HT1080 (cell line): ENCODE data around the gene TK2. TPM values are rescaled to one million over a fixed set of nuclear protein-coding genes. Genes with fewer than 3 reads are reported as not detected.

Experiments used
- DNase-seq: peaks from one replicate; pipeline ENCODE4 v3.0.0-alpha.2; 2015; ENCODE audit warnings: low read depth
- total RNA-seq: library from RNA; depleted of rRNA; stranded (reverse); fragments of >200 nt; shearing (Covaris generic); gene quantifications from 2 replicates; pipeline ENCODE4 v1.2.3, GENCODE V29; 2014

Gene TK2
- total RNA-seq, 1 experiment from 2014 or later, result 10.5 TPM

DNA sequence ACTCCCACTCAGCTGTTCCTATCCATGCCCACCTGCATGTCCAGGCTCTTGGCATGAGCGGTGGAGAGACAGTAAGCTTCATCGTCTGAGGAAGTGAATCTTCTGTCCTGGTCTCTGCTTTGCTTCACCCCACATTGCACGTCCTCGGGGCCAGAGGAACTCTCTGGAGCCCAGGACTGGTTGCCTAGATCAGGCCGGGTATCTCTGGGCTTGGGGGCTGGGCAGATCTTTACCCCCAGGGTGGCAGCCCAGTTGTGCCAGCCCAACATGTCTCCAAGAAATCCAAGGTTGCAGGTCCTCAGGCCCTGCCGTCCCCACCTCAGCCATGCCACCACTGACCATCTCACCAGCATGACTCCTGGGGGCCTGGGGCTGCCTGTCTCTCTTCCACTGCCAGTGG is 64.5 kb downstream of the TK2 start:
- DNase-seq, result no peak

GRCh38 chr16:66484453-66485213 is 65.3 kb downstream of the TK2 start:
- no peak for DNase-seq

- peak; percentile 67 for DNase-seq
These were observed 66.1 kb downstream of the TK2 start for GRCh38 chr16:66483689-66484452.

DNA sequence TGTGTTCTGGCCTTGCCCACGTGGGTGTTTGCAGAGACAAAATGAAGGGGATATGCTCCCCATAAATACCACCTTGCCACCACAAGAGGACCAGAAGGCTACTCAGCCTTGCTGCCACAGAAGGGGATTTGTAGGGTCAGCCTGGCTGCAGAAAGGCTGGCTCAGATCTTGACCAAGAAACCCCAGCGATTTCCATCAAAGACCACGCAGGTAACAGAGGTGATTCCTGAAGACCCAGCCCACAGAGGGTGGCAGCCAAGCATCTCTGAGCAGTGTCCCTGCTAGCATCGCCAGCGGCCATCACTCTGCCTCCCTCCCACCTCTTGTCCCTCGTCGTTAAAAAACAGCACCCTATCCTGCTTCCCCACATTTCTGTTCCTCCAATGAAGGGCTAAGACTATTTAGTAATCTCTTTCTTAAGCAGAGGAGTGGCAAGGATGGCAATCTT is 68.0 kb downstream of the TK2 start:
- DNase-seq, result no peak

GRCh38 chr16:66481081-66481942 is 68.6 kb downstream of the TK2 start:
- no peak for DNase-seq

DNA sequence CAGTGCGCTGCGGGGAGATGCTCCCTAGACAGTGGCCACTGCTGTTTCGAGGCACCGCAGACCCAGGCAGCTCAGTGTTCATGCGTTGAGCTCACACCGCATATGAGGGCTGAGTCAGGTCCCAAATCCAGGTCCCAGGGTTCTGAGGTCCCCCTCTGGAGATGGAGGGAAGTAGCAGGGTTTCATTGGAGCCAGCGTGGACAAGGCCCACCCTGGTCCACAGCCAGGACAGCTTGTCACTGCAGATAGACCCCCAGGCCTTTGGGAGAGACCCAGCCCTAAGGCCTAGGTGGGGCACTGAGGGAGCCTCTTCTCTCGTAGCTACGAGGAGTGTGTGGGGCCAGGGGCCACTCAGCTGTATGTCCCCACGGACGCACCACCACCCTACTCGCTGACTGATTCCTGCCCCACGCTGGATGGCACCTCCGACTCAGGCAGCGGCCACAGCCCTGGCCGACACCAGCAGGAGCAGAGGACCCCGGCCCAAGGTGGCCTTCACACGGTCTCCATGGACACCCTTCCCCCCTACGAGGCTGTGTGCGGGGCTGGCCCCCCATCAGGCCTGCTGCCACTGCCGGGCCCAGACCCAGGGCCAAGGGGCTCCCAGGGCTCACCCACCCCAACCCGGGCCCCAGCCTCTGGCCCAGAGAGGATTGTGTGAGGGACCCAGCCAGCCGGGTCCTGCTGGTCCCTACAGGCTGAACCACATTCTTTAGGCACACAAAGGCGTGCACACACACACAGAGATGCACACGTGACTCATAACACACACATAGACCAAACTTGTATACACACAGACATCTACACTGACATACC is 69.4 kb downstream of the TK2 start:
- no peak for DNase-seq

DNA sequence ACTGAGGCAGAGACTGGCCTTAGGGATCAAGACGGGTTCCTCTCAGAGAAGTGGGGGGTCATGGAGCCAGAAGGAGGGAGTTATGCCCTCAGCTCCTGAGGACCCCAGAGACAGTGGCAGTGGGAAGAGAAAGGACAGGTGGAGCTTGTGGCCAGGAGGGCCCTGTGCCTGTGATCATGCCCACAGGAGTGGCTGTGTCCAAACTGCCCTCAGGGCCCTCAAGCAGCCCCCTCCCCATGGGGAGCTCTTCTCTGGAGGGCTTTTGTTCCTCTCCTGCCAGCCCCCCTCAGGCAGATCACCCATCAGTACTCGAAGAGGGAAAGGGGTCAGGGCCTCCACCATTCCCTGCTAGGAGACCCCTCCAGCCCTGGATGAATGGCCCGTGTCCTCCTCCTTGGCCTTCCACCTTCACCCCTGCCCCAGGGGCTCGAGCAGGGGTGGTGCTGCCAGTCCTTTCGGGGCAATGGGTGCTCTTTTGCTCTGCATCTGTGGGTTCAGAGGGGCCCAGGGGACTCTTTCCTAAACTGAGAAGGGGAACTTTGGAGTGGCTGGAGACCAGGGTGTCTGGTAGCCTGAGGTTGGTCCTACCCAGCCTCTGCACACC is 70.2 kb downstream of the TK2 start:
- DNase-seq, result no peak

DNA sequence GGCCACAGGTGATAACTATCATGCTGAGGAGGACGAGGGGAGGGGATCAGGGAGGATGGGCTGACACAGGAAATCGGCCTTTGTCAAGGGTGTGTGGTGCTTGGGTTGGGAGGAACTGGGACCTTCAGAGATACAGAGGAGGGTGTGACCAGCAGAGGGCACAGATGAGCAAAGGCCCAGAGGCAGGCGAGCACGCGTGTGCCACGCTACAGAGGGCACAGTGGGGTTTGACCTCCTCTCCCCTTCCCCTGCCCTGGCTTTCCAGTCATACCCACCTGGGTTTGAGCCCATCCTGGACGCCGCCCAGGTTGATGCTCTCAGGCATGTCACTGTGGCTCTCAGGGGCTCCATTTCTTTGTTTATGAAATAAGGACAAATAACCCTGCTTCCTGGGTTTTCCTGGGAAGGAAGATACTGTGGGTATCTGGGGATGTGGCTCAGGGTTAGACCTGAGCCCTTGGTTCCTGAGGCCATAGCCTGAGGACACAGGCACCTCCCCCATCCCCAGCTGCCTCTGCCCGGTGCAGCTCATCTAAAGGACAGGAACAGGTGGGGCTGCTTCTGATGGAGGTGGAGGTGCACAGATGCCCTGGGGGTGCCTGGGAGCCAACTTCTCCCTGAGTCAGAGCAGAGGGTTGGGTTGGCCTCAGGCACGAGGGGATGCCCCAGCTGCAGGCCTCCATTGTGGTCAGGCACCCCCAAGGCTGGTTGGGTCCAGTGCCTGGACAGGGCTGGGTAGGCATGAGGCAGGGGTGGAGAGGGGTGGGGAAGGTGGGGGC is 71.0 kb downstream of the TK2 start:
- peak; percentile 64 for DNase-seq

- DNase-seq, result no peak
These were observed 72.8 kb downstream of the TK2 start for GRCh38 chr16:66477028-66477515.

GRCh38 chr16:66476328-66477027 is 73.4 kb downstream of the TK2 start:
- DNase-seq, result no peak

- no peak for DNase-seq
These were observed 74.7 kb downstream of the TK2 start for GRCh38 chr16:66475232-66475631.

- DNase-seq, result no peak
These were observed 75.1 kb downstream of the TK2 start for GRCh38 chr16:66474750-66475199.

DNA sequence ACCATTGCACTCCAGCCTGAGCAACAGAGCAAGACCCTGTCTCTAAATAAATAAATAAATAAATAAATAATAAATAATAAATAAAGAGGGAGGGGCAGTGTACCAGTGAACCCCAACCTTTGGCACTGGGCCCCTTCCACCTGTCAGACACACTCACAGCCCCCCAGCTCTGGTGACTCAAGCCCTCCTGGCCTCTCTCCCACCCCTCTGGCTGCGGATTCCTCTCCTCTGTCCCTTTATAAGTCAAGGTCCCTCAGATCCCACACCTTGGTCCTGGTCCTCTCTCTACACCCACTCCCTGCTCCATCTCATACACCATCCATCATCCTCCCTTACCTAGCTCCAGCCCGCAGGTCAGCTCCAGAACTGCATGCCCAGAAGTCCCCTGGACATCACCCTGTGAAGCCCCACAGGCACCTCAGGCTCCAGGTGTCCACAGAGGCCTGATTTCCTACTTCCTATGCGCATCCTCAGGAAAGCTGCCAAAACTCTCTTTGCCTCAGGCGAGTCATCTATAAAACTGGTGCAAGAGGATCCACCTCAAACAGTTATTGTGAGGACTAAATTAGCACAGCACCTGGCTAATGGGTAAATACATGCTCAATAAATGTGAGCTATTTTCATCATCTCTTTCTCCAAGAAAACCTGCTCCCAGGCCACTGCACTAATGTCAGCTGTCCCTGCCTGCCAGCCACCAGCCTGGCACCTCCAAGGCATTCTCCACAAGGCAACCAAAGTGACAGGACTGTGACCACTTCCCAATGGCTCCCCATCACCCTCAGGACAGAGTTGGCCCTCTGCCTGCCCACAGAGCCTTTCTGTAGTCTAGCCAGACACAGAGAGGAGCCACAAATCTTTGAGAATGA is 76.0 kb downstream of the TK2 start:
- DNase-seq, result no peak

- no peak for DNase-seq
These were observed 76.8 kb downstream of the TK2 start for GRCh38 chr16:66473051-66473571.

DNA sequence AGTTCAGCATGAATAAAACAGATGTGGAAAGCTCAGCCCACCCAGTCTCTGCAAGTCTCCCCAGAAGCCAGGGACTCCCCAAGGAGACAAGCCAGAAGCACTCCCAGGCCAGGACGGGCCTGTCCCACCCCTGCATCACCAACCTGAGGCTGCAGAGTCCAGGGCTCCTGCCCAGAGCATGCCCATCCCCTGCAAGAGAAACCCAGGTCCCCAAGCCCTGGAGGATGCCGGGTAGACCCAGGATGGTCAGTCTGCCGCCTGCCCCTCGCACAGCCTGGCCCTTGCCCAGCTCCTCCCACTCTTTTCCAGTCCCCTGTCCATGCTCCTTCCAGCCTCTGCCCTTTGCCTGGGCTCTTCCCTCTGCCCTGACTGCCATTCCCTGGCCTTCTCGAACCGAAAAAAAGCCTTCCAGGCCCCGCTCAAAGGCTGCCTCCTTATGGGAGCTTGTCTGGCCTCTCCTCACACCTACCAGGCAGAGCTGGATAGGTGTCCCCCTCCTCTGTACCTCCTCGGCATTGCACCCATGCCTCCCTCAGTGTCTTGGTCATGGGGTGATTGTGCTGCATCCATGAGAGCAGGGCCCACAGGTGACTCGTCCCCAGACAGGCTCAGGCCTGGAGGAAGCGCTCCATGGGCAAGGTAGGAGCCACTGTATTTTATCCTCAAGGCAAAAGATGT is 78.1 kb downstream of the TK2 start:
- no peak for DNase-seq

GRCh38 chr16:66471264-66471663 is 78.7 kb downstream of the TK2 start:
- DNase-seq, result no peak

DNA sequence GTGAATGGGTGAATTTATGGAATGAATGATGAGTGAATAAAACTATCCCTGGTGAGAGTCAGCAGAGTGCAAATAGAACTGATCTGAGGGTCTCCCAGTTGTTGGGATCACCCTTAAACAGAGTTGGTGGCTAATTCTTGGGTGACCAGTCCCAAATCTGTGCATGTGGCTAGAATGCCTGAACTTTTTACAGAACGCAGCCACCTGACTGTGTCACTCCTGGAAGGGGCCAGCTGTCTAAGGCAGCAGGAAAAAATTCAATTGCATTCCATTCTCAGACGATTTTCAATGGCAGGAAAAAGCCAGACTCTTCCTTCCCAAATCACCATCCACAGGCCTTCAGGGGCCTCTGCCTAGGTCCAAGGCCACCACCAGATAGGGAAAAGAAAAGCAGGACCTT is 79.4 kb downstream of the TK2 start:
- DNase-seq, result no peak
